A549 treated with ZK216348 at 1 μM for 4 hours (cell line): ENCODE measurements around the gene WDSUB1. TPM values are rescaled to one million over a fixed set of nuclear protein-coding genes. Genes with fewer than 3 reads are reported as not detected.

Experiments used
- total RNA-seq: library from RNA; stranded (reverse); fragments of 200-300 nt; extraction: Qiagen RNA extraction; gene quantifications from 5 replicates; pipeline ENCODE4 v1.2.3, GENCODE V29; 2022; ENCODE audit warnings: low read depth

The WDSUB1 gene
- total RNA-seq: 7.3 to 9.1 TPM (median 8.0 TPM) in 5 replicates

DNA sequence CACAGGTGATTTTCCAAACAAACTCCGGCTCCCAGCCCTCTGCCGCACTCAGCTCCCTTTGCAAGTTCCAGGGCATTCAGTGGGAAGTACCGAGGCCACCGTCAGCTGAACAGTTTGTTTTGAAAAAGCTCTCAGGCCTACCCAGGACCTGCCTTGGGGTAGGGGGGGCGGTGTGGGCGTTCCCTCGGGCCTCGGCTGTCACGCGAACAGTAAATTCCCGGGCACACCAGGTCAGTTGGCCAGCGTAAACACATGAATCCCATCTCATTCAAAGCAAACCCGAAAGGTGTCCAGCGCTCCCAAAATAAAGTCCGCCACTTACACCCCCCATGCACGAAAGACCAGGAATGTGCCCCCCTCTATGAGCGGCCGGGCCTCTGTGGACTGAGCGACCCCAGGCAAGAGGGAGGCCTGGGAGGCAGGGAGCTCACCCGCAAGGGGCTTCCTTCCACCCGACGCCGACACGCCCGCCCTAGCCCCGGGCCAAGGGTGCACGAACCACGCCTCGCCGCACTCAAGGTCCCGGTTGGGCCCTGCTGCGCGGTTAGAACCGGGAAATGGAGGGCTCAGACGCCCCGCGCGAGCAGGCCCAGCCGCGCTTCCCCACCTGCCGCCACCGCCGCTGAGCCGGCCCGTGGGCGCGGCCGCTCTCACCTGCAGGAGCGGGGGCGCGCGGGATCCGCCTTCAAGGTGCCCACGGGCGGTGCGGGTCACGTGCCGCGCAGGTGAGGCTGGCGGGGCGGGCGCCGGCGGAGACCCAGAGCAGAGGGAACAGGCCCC, at the start of gene WDSUB1:
Gene WDSUB1, minus strand, starts transcription at position 775 of the 780 bp plus-strand sequence. CDS start 3,634 bp downstream, outside the sequence.

